ENCODE data around the gene UGT2B17.

The UGT2B17 gene

DNA sequence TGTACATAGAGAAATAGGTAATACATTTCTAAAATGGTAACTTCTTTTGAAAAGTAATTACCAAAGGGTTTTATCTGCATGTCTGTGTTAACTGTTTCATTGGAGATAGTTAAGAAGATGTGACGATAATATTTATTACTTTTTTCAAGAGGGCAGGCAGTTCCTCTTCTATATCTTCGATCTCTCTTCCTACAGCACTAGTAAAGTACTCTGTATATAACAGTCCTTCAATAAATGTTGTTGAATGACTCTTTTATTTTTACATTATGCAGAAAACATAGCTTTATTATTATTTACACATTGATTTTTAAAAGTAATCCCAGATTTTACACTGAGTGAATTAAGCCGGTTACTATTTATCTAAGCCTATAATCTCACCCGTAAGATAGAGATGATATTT lies 77.1 kb downstream of the UGT2B17 start:
- no peak overlapping the region for H3K4me3 ChIP-seq (replicated peaks in 1 of 2; ENCODE audit: low read depth in 2 of 2, low read length in 2 of 2)
- DNase-seq (ENCODE audit: low read depth in 2 of 2): no peak
- TF ChIP-seq, protein P1, sequence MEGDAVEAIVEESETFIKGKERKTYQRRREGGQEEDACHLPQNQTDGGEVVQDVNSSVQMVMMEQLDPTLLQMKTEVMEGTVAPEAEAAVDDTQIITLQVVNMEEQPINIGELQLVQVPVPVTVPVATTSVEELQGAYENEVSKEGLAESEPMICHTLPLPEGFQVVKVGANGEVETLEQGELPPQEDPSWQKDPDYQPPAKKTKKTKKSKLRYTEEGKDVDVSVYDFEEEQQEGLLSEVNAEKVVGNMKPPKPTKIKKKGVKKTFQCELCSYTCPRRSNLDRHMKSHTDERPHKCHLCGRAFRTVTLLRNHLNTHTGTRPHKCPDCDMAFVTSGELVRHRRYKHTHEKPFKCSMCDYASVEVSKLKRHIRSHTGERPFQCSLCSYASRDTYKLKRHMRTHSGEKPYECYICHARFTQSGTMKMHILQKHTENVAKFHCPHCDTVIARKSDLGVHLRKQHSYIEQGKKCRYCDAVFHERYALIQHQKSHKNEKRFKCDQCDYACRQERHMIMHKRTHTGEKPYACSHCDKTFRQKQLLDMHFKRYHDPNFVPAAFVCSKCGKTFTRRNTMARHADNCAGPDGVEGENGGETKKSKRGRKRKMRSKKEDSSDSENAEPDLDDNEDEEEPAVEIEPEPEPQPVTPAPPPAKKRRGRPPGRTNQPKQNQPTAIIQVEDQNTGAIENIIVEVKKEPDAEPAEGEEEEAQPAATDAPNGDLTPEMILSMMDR (IDR thresholded peaks at IDR 0.05; ENCODE audit: low read depth, low read length): no peak

DNA sequence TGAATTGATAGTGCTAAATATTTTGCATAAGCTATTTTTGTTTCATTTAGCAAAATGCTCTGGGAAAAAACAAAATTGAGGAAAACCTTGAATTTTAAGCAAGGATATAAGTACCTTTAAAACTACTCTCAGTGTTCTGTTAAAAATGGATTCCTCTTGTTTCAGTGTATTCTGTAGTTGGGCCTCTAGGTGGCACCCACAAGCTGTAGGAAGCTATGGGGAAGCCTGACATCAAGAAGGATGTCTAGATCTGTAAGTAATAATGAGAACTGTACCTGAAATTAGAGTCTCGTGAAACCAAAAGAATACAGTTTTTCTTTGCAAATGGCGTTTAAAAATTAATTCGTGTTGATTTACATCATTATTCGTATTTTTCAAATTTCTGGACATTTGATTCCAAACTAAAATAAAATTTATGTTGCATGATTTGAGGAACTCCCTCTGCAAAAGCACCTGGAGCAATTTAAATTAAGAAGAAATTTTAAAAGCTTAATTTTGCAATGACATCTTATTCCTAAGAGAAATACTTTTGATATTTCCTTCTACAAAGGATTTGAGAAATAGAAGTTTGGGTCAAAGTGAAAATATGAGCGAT lies 77.6 kb downstream of the UGT2B17 start:
- DNase-seq (ENCODE audit: low read depth in 2 of 2): peak; percentile 78 to 80
- TF ChIP-seq, protein P1 (IDR thresholded peaks at IDR 0.05; ENCODE audit: low read depth, low read length): peak; percentile 84
- no peak overlapping the region for H3K4me3 ChIP-seq (replicated peaks in 1 of 2; ENCODE audit: low read depth in 2 of 2, low read length in 2 of 2)

DNA sequence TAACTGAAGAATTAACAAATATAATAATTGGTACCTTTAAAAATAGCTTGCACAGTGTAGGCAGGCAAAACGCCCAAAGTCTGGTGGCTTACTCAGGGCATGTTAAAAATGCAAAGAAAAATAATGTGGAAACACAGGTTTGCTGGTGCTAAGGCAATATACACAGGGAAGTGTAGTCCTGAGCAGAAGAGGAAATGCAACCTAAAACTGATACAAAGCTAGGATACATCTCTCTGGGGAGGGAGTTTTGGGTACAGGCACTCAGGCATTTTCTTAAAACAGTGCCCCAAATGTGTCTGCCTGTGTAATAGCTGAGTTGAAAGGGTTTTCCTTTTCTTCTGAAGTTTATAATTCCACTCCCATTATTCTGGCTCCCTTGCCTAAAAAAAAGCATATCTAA lies 81.4 kb downstream of the UGT2B17 start:
- DNase-seq (ENCODE audit: low read depth in 2 of 2): no peak
- H3K4me3 ChIP-seq (replicated peaks in 1 of 2; ENCODE audit: low read depth in 2 of 2, low read length in 2 of 2): no peak overlapping the region
- TF ChIP-seq, protein P1 (IDR thresholded peaks at IDR 0.05; ENCODE audit: low read depth, low read length): no peak

DNA sequence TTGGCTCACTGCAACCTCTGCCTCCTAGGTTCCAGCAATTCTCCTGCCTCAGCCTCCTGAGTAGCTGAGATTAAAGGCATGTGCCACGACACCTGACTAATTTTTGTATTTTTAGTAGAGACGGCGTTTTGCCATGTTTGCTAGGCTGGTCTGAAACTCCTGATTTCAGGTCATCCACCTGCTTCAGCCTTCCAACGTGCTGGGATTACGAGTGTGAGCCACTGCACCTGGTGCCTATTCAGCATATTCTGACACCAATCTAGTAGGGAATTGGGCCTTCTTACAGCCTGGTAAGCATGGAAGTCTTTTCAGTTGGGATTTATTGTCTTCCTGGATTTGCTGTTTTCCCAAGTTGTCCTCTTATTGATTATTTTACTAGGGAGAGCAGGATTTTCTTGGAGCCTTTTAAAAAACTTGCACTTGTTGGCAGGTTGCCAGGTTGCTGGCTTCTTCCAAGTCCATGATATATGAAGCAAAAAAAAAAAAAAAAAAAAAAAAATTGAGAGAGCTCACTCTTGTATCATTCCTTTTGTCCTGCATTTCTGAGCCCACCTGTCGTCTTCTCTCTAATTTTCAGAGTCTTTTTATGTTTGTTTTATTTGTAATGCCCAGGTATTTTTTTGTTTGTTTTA lies 85.2 kb downstream of the UGT2B17 start:
- peak; percentile 2 to 6 for DNase-seq (ENCODE audit: low read depth in 2 of 2)
- TF ChIP-seq, protein P1 (IDR thresholded peaks at IDR 0.05; ENCODE audit: low read depth, low read length): no peak
- no peak overlapping the region for H3K4me3 ChIP-seq (replicated peaks in 1 of 2; ENCODE audit: low read depth in 2 of 2, low read length in 2 of 2)

DNA sequence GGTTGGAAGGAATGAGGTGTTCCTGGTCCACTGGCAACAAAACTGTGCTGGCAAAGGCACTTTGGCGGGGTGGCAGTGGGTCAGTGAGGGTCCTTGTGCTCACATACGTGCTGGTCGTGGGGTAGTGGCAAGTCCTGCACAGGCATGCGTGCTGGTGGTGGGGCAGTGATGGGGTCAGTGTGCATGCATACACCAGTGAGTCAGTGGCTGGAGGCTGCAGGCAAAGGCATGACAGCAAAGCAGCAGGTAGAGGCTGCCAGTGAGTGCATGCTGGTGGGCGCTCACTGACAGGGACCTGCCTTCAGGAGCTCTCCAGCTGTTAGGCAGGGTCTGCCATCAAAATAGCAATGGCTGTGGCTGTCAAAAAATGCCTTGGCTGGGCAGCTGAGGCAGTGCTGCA lies 86.8 kb downstream of the UGT2B17 start:
- DNase-seq (ENCODE audit: low read depth in 2 of 2): no peak
- no peak overlapping the region for H3K4me3 ChIP-seq (replicated peaks in 1 of 2; ENCODE audit: low read depth in 2 of 2, low read length in 2 of 2)
- TF ChIP-seq, protein P1 (IDR thresholded peaks at IDR 0.05; ENCODE audit: low read depth, low read length): no peak
